Kidney epithelial cell (primary cell): ENCODE results near the gene TMEM244. TPM values are rescaled to one million over a fixed set of nuclear protein-coding genes. Genes with fewer than 3 reads are reported as not detected.
A peak's percentile ranks its signal among the peaks of the same experiment; 100 is the strongest.

Experiments used
- DNase-seq: peaks from one replicate; pipeline ENCODE4 v3.0.0-alpha.2; 2010; ENCODE audit warnings: low read depth
- H3K27me3 ChIP-seq: 2 replicates; pipeline ENCODE4 v1.6.0; 2011; ENCODE audit warnings: low read length; ENCODE audit not compliant: control insufficient read depth, insufficient read depth
- H3K36me3 ChIP-seq: 2 replicates; pipeline ENCODE4 v1.5.1; 2011; ENCODE audit warnings: low read length; ENCODE audit not compliant: control insufficient read depth, insufficient read depth
- H3K4me3 ChIP-seq: 2 replicates; pipeline ENCODE4 v1.5.1; 2011; ENCODE audit warnings: low read depth, mild to moderate bottlenecking, control low read depth, low read length
- CTCF ChIP-seq: IDR thresholded peaks from 2 replicates; pipeline ENCODE4 v1.5.1; 2011; ENCODE audit warnings: mild to moderate bottlenecking, moderate library complexity, low read length, control low read depth, inconsistent platforms; ENCODE audit not compliant: insufficient read depth, poor library complexity, severe bottlenecking
- total RNA-seq: library from RNA; depleted of rRNA; stranded (reverse); fragments of >200 nt; gene quantifications from 2 replicates; pipeline ENCODE4 v1.2.3, GENCODE V29; 2015

Gene TMEM244
- total RNA-seq, 1 donor from 2014 or later = not detected

GRCh38 chr6:129866256-129866655 is 5.1 kb upstream of the TMEM244 start:
- Histone ChIP-seq H3K27me3 (no peaks in the 10 kb centered on the region), H3K36me3 (no peaks in the 10 kb centered on the region), H3K4me3 (no peak overlapping the region)
- DNase-seq = no peak
- no peak for TF ChIP-seq CTCF

GRCh38 chr6:129865013-129865412 is 3.9 kb upstream of the TMEM244 start:
- Histone ChIP-seq H3K4me3 (no peak overlapping the region), H3K27me3 (no peaks in the 10 kb centered on the region)
- no peak for TF ChIP-seq CTCF

GRCh38 chr6:129863664-129864063 is 2.5 kb upstream of the TMEM244 start:
- Histone ChIP-seq H3K36me3 (no peaks in the 10 kb centered on the region), H3K27me3 (no peaks in the 10 kb centered on the region), H3K4me3 (no peak overlapping the region)
- no peak for DNase-seq
- no peak for TF ChIP-seq CTCF

More at GRCh38 chr6:129865013-129865412, 3.9 kb upstream of the TMEM244 start:
- no peaks in the 10 kb centered on the region for H3K36me3 ChIP-seq
- no peak for DNase-seq

GRCh38 chr6:129859524-129859923 is 1.6 kb downstream of the TMEM244 start:
- no peaks in the 10 kb centered on the region for H3K27me3 ChIP-seq
- TF ChIP-seq CTCF = no peak
- H3K4me3 ChIP-seq = no peak overlapping the region
- no peak for DNase-seq
- H3K36me3 ChIP-seq = no peaks in the 10 kb centered on the region

- Histone ChIP-seq H3K27me3 (no peaks in the 10 kb centered on the region), H3K36me3 (no peaks in the 10 kb centered on the region), H3K4me3 (no peak overlapping the region)
- TF ChIP-seq CTCF = no peak
- no peak for DNase-seq
Measured at GRCh38 chr6:129857838-129858237, 3.3 kb downstream of the TMEM244 start.

- DNase-seq = peak; percentile 31
- Histone ChIP-seq H3K4me3 (no peak overlapping the region), H3K27me3 (no peaks in the 10 kb centered on the region), H3K36me3 (no peaks in the 10 kb centered on the region)
- no peak for TF ChIP-seq CTCF
Measured at GRCh38 chr6:129853996-129854711, 7.0 kb downstream of the TMEM244 start.
